ENCODE results near the gene ACSM3. TPM values are rescaled to one million over a fixed set of nuclear protein-coding genes. Genes with fewer than 3 reads are reported as not detected.
"Not testable (repeated sequence)": the region's sequence is repeated elsewhere in the genome, so short reads cannot be mapped to it uniquely, and the experiment has no call there.

The ACSM3 gene
- total RNA-seq, 1 donor from 2014 or later, result 0.40 TPM

DNA sequence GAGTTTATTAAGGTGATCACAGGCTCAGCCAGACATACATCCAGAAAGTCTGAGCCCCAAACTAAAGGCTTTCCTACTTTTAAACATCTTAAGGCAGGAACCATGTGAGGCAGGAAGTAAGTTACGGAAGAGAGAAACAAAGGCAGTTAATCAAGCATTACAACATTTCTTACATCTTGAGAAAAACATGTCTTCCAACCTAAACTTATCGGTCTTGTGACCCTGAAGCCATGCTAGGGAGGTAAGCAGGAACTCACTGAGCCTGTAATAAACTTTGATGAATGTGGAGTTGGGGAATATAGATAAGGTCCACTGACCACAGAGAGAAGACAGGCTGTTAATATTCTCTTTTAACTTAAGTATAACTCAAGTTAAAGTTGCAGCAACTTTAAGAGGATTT is 3.5 kb upstream of the ACSM3 start:
- H3K9me3 Mint-ChIP-seq, result peaks cover 5% of the 10 kb centered on the region
- no peak overlapping the region for H3K4me3 Mint-ChIP-seq
- H3K27me3 Mint-ChIP-seq (ENCODE audit: low read depth), result peaks cover 17% of the 10 kb centered on the region
- TF ChIP-seq, protein P1, sequence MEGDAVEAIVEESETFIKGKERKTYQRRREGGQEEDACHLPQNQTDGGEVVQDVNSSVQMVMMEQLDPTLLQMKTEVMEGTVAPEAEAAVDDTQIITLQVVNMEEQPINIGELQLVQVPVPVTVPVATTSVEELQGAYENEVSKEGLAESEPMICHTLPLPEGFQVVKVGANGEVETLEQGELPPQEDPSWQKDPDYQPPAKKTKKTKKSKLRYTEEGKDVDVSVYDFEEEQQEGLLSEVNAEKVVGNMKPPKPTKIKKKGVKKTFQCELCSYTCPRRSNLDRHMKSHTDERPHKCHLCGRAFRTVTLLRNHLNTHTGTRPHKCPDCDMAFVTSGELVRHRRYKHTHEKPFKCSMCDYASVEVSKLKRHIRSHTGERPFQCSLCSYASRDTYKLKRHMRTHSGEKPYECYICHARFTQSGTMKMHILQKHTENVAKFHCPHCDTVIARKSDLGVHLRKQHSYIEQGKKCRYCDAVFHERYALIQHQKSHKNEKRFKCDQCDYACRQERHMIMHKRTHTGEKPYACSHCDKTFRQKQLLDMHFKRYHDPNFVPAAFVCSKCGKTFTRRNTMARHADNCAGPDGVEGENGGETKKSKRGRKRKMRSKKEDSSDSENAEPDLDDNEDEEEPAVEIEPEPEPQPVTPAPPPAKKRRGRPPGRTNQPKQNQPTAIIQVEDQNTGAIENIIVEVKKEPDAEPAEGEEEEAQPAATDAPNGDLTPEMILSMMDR (conservative IDR thresholded peaks at IDR 0.05), result no peak
- no peak overlapping the region for H3K27ac Mint-ChIP-seq (ENCODE audit: unreplicated experiment)
- no peaks in the 10 kb centered on the region for H3K36me3 Mint-ChIP-seq (ENCODE audit: low read depth)
- no peak for DNase-seq (ENCODE audit: low read depth, low spot score)
- H3K4me1 Mint-ChIP-seq, result peaks cover 6% of the 10 kb centered on the region

DNA sequence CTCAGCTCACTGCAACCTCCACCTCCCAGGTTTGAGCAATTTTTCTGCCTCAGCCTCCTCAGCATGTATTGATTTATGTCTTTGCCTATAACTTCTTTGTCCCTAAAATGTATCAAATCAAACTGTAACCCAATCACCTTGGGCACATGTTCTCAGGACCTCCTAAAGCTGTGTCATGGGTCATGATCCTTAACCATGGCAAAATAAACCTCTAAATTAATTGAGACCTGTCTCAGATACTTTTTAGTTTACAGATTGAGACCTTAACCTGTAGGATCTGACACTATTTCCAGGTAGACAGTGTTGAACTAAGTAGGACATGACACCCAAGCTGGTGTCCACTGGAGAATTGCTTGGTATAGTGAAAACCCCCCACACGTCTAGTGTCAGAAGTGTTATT is 2.6 kb upstream of the ACSM3 start:
- Mint-ChIP-seq H3K27ac (ENCODE audit: unreplicated experiment) (no peak overlapping the region), H3K36me3 (ENCODE audit: low read depth) (no peaks in the 10 kb centered on the region), H3K4me3 (no peak overlapping the region), H3K27me3 (ENCODE audit: low read depth) (peaks cover 17% of the 10 kb centered on the region), H3K9me3 (peaks cover 5% of the 10 kb centered on the region), H3K4me1 (peaks cover 6% of the 10 kb centered on the region)
- DNase-seq (ENCODE audit: low read depth, low spot score), result no peak
- TF ChIP-seq, protein P1 (conservative IDR thresholded peaks at IDR 0.05), result no peak

DNA sequence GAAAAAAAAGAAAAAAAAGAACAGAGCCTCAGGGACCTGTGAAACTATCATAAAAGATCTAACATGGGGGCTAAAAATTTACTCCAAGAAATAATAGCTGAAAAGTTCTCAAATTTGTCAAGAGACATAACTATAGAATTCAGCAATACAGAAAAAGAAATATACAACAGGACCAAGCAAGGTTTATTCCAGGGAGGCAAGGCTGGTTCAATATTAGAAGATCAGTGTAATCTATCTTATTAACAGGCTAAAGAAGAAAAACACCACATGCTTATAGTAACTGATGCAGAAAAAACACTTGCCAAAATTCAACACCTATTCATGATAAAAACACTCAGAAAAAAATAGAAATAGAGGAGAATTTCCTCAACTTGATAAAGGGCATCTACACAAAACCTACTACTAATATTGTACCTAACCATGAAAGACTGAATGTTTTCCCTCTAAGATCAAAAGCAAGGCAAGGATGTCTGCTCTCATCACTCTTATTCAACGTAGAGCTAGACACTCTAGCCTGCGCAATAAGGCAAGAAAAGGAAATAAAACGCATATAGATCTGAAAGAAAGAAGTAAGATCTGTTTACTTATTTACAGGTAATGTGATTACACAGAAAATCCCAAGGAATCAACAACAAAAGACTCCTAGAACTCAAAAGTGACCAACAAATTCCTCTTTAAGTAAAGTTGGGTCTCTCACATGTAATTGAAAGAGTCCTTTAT is 1.2 kb upstream of the ACSM3 start:
- no peaks in the 10 kb centered on the region for H3K36me3 Mint-ChIP-seq (ENCODE audit: low read depth)
- TF ChIP-seq, protein P1 (conservative IDR thresholded peaks at IDR 0.05), result no peak
- H3K27me3 Mint-ChIP-seq (ENCODE audit: low read depth), result peaks cover 17% of the 10 kb centered on the region
- no peak overlapping the region for H3K27ac Mint-ChIP-seq (ENCODE audit: unreplicated experiment)
- peaks cover 5% of the 10 kb centered on the region for H3K9me3 Mint-ChIP-seq
- no peak overlapping the region for H3K4me3 Mint-ChIP-seq
- DNase-seq (ENCODE audit: low read depth, low spot score), result no peak
- H3K4me1 Mint-ChIP-seq, result peaks cover 6% of the 10 kb centered on the region

DNA sequence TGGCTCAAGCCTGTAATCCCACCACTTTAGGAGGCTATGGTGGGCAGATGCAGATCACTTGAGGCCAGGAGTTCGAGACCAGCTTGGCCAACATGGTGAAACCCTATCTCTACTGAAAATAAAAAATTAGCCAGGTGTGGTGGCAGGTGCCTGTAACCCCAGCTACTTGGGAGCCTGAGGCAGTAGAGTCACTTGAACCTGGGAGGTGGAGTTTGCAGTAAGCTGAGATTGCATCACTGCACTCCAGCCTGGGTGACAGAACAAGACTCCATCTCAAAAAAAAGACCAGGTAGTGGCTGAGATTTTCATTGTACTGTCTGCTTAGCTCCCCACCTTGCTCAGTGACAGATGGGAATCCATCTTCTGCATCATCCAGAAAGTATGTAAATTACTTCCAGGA is 634 bp downstream of the ACSM3 start:
- H3K9me3 Mint-ChIP-seq; H3K36me3 Mint-ChIP-seq (ENCODE audit: low read depth); H3K27ac Mint-ChIP-seq (ENCODE audit: unreplicated experiment); DNase-seq (ENCODE audit: low read depth, low spot score); H3K4me3 Mint-ChIP-seq; H3K4me1 Mint-ChIP-seq: not testable (repeated sequence)
- H3K27me3 Mint-ChIP-seq (ENCODE audit: low read depth), result peaks cover 14% of the 10 kb centered on the region

DNA sequence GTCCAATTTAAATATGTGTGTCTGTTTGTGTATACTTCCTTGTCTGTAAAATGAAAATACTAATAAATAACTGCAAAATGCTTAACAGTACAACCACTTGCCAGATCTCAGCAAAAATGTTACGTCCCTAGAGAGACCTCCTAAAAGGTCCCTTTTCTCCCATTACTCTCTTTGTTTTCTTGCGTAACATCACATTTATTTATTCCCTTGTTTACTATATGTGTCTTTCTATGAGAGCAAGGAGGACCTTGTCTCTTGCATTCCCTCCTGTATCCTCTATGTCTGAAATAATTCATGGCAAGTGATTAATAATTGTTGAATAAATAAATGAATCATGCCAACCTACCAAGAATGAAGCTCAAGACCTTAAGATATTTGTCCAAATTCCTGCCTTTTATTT is 1.9 kb downstream of the ACSM3 start:
- H3K27ac Mint-ChIP-seq (ENCODE audit: unreplicated experiment), result no peak overlapping the region
- peaks cover 6% of the 10 kb centered on the region for H3K4me1 Mint-ChIP-seq
- no peak for DNase-seq (ENCODE audit: low read depth, low spot score)
- no peaks in the 10 kb centered on the region for H3K36me3 Mint-ChIP-seq (ENCODE audit: low read depth)
- peaks cover 14% of the 10 kb centered on the region for H3K27me3 Mint-ChIP-seq (ENCODE audit: low read depth)
- no peak overlapping the region for H3K4me3 Mint-ChIP-seq
- TF ChIP-seq, protein P1 (conservative IDR thresholded peaks at IDR 0.05), result no peak
- H3K9me3 Mint-ChIP-seq, result peaks cover 5% of the 10 kb centered on the region

DNA sequence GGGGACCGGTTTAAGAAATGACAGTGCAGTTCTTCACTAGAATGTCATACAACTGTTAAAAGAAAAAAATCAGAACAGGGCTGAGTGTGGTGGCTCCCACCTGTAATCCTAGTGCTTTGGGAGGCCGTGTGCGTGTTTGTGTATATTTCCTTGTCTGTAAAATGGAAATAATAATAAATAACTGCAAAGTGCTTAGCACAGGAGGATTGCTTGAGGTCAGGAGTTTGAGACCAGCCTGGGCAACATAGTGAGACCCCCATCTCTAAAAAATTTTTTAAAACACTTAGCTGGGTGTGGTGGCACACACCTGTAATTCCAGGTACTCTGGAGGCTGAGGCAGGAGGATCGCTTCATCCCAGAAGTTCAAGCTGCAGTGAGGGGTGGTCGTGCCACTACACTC is 2.5 kb downstream of the ACSM3 start:
- Mint-ChIP-seq H3K27ac (ENCODE audit: unreplicated experiment) (no peak overlapping the region), H3K4me1 (peaks cover 6% of the 10 kb centered on the region), H3K4me3 (no peak overlapping the region), H3K27me3 (ENCODE audit: low read depth) (peaks cover 13% of the 10 kb centered on the region), H3K9me3 (peaks cover 4% of the 10 kb centered on the region), H3K36me3 (ENCODE audit: low read depth) (no peaks in the 10 kb centered on the region)
- TF ChIP-seq, protein P1 (conservative IDR thresholded peaks at IDR 0.05), result no peak
- no peak for DNase-seq (ENCODE audit: low read depth, low spot score)

Data from neural crest cell (in vitro differentiated cells).